G401.6 (cell line): ENCODE results near the gene SLC52A1.

Experiments used
- FAIRE-seq: peaks from 2 replicates; lab custom pipeline; 2012; peaks lifted over from hg19 to GRCh38; lab: Jason Lieb, UNC

The SLC52A1 gene

GRCh38 chr17:4987767-4988567 is 47.3 kb downstream of the SLC52A1 start:
- no peak for FAIRE-seq

GRCh38 chr17:4986951-4987766 is 48.1 kb downstream of the SLC52A1 start, which contains the start of gene CAMTA2:
TSS of gene CAMTA2 (minus strand) at chr17:4987675. CDS start at chr17:4986222, 1,453 bp downstream.
- FAIRE-seq: peak; percentile 79

- no peak for FAIRE-seq
Observed at GRCh38 chr17:4986403-4986802, 48.8 kb downstream of the SLC52A1 start.
